K562 (cell line): ENCODE data around the gene PCK2. TPM values are rescaled to one million over a fixed set of nuclear protein-coding genes. Genes with fewer than 3 reads are reported as not detected.
A peak's percentile ranks its signal among the peaks of the same experiment; 100 is the strongest.

Experiments used
- ARID3A ChIP-seq: IDR thresholded peaks from 2 replicates; pipeline ENCODE4 v1.6.1; 2012; ENCODE audit warnings: low read depth, low read length, improper control_type of control experiment, borderline replicate concordance
- CC2D1A ChIP-seq: fragments of 450-650 bp; IDR thresholded peaks from 2 replicates; pipeline ENCODE4 v1.6.1; 2017; ENCODE audit warnings: mild to moderate bottlenecking
- CSDE1 ChIP-seq, 2 experiments: fragments of 450-650 bp; IDR thresholded peaks; 2 replicates each; pipeline ENCODE4 v1.6.1; 2016; ENCODE audit warnings: mild to moderate bottlenecking in 1 of 2
- FOXA3 ChIP-seq, 2 experiments: fragments of 450-650 bp in 1 of 2; sonication (generic) in 1 of 2; formaldehyde crosslinking; IDR thresholded peaks in 1 of 2; conservative IDR thresholded peaks in 1 of 2; 2 replicates each; pipeline versions ENCODE4 v1.4.0 to v1.8.0; 2020 to 2022; ENCODE audit warnings: mild to moderate bottlenecking in 2 of 2, missing genetic modification reagents in 1 of 2
- KDM5B ChIP-seq: fragments of 200-600 bp; sonication (generic); IDR thresholded peaks from 2 replicates; pipeline ENCODE4 v1.6.1; 2012; ENCODE audit warnings: low read depth, mild to moderate bottlenecking, moderate library complexity, low read length, control low read depth, inconsistent platforms; ENCODE audit not compliant: insufficient replicate concordance
- MAZ ChIP-seq, 2 experiments: fragments of 450-650 bp in 1 of 2; sonication (generic) in 1 of 2; formaldehyde crosslinking; IDR thresholded peaks in 1 of 2; conservative IDR thresholded peaks in 1 of 2; 2 replicates each; pipeline versions ENCODE4 v1.4.0 to v1.5.0; 2020; ENCODE audit warnings: mild to moderate bottlenecking in 1 of 2, missing genetic modification reagents in 1 of 2
- MTA2 ChIP-seq: fragments of 450-650 bp; IDR thresholded peaks from 2 replicates; pipeline ENCODE4 v1.6.1; 2016; ENCODE audit warnings: low read depth
- PHTF2 ChIP-seq: fragments of 250-450 bp; sonication (Bioruptor Pico); IDR thresholded peaks from 2 replicates; pipeline ENCODE4 v1.5.0; 2021; ENCODE audit warnings: mild to moderate bottlenecking
- RBM14 ChIP-seq: fragments of 200-400 bp; formaldehyde crosslinking; IDR thresholded peaks from 2 replicates; pipeline ENCODE4 v1.6.1; 2018; ENCODE audit warnings: low read depth, mild to moderate bottlenecking, low read length, moderate library complexity, borderline replicate concordance; ENCODE audit not compliant: insufficient read depth
- SAFB ChIP-seq: fragments of 200-400 bp; formaldehyde crosslinking; IDR thresholded peaks from 2 replicates; pipeline ENCODE4 v1.6.1; 2017; ENCODE audit warnings: low read depth, low read length, borderline replicate concordance
- TAF9B ChIP-seq: fragments of 450-650 bp; IDR thresholded peaks from 2 replicates; pipeline ENCODE4 v1.6.1; 2018; ENCODE audit warnings: mild to moderate bottlenecking; ENCODE audit not compliant: partially characterized antibody
- TGIF2 ChIP-seq: sonication (generic); formaldehyde crosslinking; IDR thresholded peaks from 2 replicates; pipeline ENCODE4 v1.8.1; 2022; ENCODE audit warnings: mild to moderate bottlenecking, missing genetic modification reagents, moderate library complexity
- ZBTB40 ChIP-seq, 2 experiments: fragments of 450-650 bp in 1 of 2; sonication (generic) in 1 of 2; formaldehyde crosslinking in 1 of 2; IDR thresholded peaks; 2 replicates each; pipeline versions ENCODE4 v1.7.1 to v1.9.0; 2016 to 2022; ENCODE audit warnings: inconsistent platforms in 1 of 2, mild to moderate bottlenecking in 1 of 2, missing genetic modification reagents in 1 of 2
- polyA plus RNA-seq, 8 experiments: library from polyadenylated mRNA; depleted of rRNA in 4 of 8; stranded (reverse) in 5 of 8; unstranded in 3 of 8; fragments of >200 nt; fragmentation: Nextera tagmentation in 2 of 8; fragmentation: Illumina TruSeq in 1 of 8; extraction: Ambion mirVana in 2 of 8; extraction: Trizol in 1 of 8; gene quantifications; 2 replicates each; pipeline versions ENCODE4 v1.2.1 to v1.2.3, GENCODE V29; 2011 to 2014; ENCODE audit warnings: inconsistent platforms in 1 of 8, missing spikeins in 1 of 8
- total RNA-seq, 7 experiments: library from RNA; depleted of rRNA in 6 of 7; stranded (reverse); fragments of >200 nt in 6 of 7; fragmentation: Illumina TruSeq in 2 of 7; extraction: Trizol in 2 of 7; gene quantifications; 2 replicates each; pipeline versions ENCODE4 v1.2.1 to v1.2.3, GENCODE V29; 2011 to 2021; ENCODE audit warnings: low replicate concordance in 1 of 7
- TF ChIP-seq, protein P1 (sequence below): fragments of 250-450 bp; sonication (Bioruptor Pico); IDR thresholded peaks from 2 replicates; pipeline ENCODE4 v1.5.0; 2021

Gene PCK2
- total and polyA plus RNA-seq, 9 of the 15 experiments (the other 6 are each of a cell fraction or from before 2014, with no cell fraction given), result 3.3 to 60.9 (median 30.4) TPM

- TF ChIP-seq ZBTB40 (IDR thresholded peaks at IDR 0.05) (no peak), ZBTB40 (CRISPR knock-in tag; IDR thresholded peaks at IDR 0.05) (no peak), TGIF2 (no peak), RBM14 (no peak), SAFB (peak; percentile 87), ARID3A (no peak), CC2D1A (no peak), CSDE1 (IDR thresholded peaks at IDR 0.05) (no peak), TAF9B (no peak), MTA2 (no peak), KDM5B (peak; percentile 23), MAZ (CRISPR knock-in tag; conservative IDR thresholded peaks at IDR 0.05 in 1 of 2, IDR thresholded peaks at IDR 0.05 in 1 of 2) (peak in 1 of 2 experiments; percentile 85), FOXA3 (CRISPR knock-in tag; conservative IDR thresholded peaks at IDR 0.05 in 1 of 2, IDR thresholded peaks at IDR 0.05 in 1 of 2) (no peak), PHTF2 (CRISPR knock-in tag) (no peak)
- TF ChIP-seq, protein P1, sequence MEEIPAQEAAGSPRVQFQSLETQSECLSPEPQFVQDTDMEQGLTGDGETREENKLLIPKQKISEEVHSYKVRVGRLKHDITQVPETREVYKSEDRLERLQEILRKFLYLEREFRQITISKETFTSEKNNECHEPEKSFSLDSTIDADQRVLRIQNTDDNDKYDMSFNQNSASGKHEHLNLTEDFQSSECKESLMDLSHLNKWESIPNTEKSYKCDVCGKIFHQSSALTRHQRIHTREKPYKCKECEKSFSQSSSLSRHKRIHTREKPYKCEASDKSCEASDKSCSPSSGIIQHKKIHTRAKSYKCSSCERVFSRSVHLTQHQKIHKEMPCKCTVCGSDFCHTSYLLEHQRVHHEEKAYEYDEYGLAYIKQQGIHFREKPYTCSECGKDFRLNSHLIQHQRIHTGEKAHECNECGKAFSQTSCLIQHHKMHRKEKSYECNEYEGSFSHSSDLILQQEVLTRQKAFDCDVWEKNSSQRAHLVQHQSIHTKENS (CRISPR knock-in tag), result no peak
Measured at GRCh38 chr14:24135834-24136683, 41.9 kb downstream of the PCK2 start, which contains the start of gene PSME1 (continued).
